Coronary artery (tissue), 2 donors: Measurements from ENCODE around the gene ZNF275.

Experiments used
- DNase-seq: peaks from one replicate; pipeline ENCODE4 v3.0.0-alpha.2; 2017; ENCODE audit warnings: low spot score
- H3K27ac ChIP-seq, 2 donors: fragments of 200-600 bp; sonication (generic); one replicate each; pipeline ENCODE4 v1.5.1; 2016 to 2019
- H3K4me3 ChIP-seq: fragments of 200-600 bp; sonication (generic); 2 replicates; pipeline ENCODE4 v1.5.1; 2016; ENCODE audit warnings: mild to moderate bottlenecking, moderate library complexity
- CTCF ChIP-seq: fragments of 200-600 bp; sonication (generic); IDR thresholded peaks from one replicate; pipeline ENCODE4 v1.5.1; 2019; ENCODE audit warnings: antibody characterized with exemption

ZNF275 gene

GRCh38 chrX:153392642-153393321 lies 58.8 kb downstream of the ZNF275 start:
- Histone ChIP-seq H3K27ac (no peak overlapping the region), H3K4me3 (no peak overlapping the region)
- no peak for TF ChIP-seq CTCF
- peak; percentile 52 for DNase-seq

- no peak for TF ChIP-seq CTCF
- no peak for DNase-seq
- H3K27ac ChIP-seq: no peak overlapping the region
- H3K4me3 ChIP-seq: no peak overlapping the region
Measured at GRCh38 chrX:153394612-153395011, 60.7 kb downstream of the ZNF275 start.

DNA sequence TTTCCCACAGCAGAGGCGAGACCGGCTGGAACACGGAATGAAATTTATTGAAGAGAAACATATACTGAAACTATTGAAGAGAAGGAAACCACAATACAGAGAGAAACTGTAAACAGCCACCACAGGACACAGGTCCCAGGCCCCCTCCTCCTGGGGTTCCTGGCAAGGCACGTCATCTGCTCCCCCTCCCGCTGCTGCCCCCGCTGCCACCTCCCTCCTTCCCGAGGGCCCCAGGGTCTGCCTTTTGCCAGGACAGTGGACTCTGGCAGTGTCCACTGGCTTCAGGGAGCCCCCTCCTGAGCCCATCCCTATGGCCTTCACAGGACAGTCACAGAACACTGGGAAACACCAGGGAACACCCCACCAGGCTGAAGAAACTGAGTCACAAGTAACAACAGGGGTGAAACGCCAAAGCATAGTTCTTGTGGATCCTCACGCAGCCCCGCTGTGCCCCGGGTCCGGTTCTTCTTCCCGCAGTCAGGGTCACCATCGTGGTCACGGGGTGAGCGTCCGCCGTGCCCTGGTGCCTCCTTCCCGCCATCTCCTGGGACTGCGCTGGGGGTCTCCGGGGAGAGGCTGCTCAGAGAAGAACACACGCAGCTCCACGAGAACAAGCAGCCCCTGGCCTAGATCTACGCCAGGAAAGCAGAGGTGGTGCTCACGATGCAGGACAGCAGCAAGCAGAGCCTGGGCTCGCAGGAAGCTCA lies 61.8 kb downstream of the ZNF275 start:
- H3K27ac ChIP-seq: no peak overlapping the region
- TF ChIP-seq CTCF: no peak
- no peak overlapping the region for H3K4me3 ChIP-seq
- no peak for DNase-seq

DNA sequence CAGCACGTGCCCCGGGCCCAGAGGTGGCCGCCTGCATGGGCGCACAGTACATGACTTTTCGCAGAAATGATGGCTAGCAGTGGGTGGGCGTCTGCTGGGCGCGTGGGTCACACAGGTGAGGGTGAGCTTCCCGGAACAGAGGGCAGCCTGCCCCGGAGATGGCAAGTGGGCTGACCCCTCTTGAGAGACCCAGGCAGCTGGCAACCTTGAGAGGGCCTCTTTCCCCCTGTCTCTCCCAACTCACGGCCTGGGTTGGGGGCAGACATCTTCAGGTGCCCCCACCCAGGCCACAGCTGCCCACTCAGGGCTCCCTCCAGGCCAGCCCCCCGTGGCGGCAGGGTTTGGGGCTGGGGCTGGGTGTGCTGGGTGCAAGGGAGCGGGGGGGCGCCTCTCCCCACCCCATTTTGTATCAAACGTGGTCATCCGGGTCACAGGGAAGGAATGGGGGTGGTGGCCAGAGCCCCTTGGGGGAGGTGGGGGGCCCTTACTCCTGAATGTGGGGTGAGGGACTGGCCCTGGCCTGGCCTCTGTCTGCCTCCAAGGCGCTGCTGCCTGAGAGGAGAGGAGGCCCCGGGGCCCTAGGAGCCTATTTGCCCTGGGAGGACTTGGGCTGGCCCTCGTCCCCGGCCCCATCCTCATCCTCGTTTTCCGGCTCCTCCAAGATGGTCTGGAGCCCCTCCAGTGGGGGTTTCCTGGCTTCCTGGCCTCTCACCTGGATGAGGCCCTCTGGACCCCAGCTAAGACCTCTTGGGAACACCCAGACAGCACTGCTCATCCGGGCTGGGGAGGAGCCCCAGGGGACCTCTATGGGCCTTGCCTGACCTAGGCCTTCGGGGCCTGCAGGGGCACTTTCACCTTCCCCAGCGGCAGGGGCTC lies 62.6 kb downstream of the ZNF275 start:
- H3K4me3 ChIP-seq: no peak overlapping the region
- no peak for TF ChIP-seq CTCF
- DNase-seq: no peak
- no peak overlapping the region for H3K27ac ChIP-seq

- H3K27ac ChIP-seq: no peak overlapping the region
- no peak overlapping the region for H3K4me3 ChIP-seq
- no peak for DNase-seq
- no peak for TF ChIP-seq CTCF
Measured at GRCh38 chrX:153397256-153397960, 63.5 kb downstream of the ZNF275 start.

DNA sequence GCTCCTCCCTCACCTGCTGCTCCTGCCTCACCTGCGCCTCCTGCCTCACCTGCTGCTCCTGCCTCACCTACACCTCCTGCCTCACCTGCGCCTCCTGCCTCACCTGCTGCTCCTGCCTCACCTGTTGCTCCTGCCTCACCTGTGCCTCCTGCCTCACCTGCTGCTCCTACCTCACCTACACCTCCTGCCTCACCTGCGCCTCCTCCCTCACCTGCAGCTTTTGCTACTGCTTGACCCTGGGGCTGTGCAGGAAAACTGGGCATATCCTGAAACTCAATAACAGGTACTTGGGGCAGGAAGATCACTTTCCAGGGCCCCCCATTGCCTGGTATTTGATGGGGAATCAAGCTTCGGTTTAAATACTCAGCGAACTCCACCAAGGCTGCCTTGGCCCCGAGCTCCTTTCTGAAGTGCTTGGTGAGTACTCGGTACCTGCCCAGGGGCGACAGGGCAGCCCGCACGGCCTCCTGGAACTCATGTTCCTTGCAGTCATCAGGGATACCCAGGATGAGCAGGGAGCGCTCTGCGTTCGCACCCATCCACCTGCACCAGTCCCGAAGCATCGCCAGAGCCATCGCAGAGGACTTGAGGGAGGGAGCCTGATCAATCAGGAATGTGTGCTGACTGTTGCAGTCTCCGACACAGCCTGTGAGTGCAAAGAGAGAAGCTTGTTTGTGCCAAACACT lies 64.5 kb downstream of the ZNF275 start:
- TF ChIP-seq CTCF: no peak
- H3K4me3 ChIP-seq: no peak overlapping the region
- H3K27ac ChIP-seq: no peak overlapping the region
- no peak for DNase-seq
